ENCODE data around the gene FBLN2.

GRCh38 chr3:13542142-13542541 is 6.8 kb upstream of the FBLN2 start:
- TF ChIP-seq JUND (IDR thresholded peaks at IDR 0.05) (no peak), REST (IDR thresholded peaks at IDR 0.05) (no peak), CTCF (IDR thresholded peaks at IDR 0.05; ENCODE audit: low read depth, low read length, missing input control) (no peak), MAX (IDR thresholded peaks at IDR 0.05) (no peak), TAF1 (conservative IDR thresholded peaks at IDR 0.05) (no peak), FOXA1 (IDR thresholded peaks at IDR 0.05) (no peak), GABPA (IDR thresholded peaks at IDR 0.05 in 1 of 2, conservative IDR thresholded peaks at IDR 0.05 in 1 of 2) (no peak), SP1 (IDR thresholded peaks at IDR 0.05) (no peak)
